Stimulated activated CD4-positive, alpha-beta T cell treated with anti-CD3 and anti-CD28 coated beads, Interleukin-1b, Interleukin-23, amount 100 ng/mL, for 24 hours (primary cell): Measurements from ENCODE around the gene HOXB4.

Experiments
- DNase-seq, 4 experiments: peaks; one replicate each; pipeline ENCODE4 v3.0.0-alpha.2; 2020; ENCODE audit warnings: low read depth in 4 of 4, low spot score in 1 of 4

The HOXB4 gene

GRCh38 chr17:48601539-48602425, 23.6 kb upstream of the HOXB4 start:
- DNase-seq: no peak

- no peak for DNase-seq
These were observed 23.0 kb upstream of the HOXB4 start for GRCh38 chr17:48601207-48601538.

- DNase-seq: no peak
These were observed 22.3 kb upstream of the HOXB4 start for GRCh38 chr17:48600244-48601098.

GRCh38 chr17:48599354-48599753, 21.2 kb upstream of the HOXB4 start:
- DNase-seq: no peak

GRCh38 chr17:48598736-48599135, 20.6 kb upstream of the HOXB4 start:
- DNase-seq: no peak

- DNase-seq: no peak
These were observed 19.9 kb upstream of the HOXB4 start for GRCh38 chr17:48597778-48598631.

- DNase-seq: no peak
These were observed 19.3 kb upstream of the HOXB4 start for GRCh38 chr17:48597528-48597777.

GRCh38 chr17:48596735-48597527, 18.8 kb upstream of the HOXB4 start:
- DNase-seq: no peak

GRCh38 chr17:48596000-48596734, 18.0 kb upstream of the HOXB4 start:
- DNase-seq: no peak

GRCh38 chr17:48595278-48595999, 17.3 kb upstream of the HOXB4 start:
- DNase-seq: no peak

GRCh38 chr17:48594538-48595277, 16.6 kb upstream of the HOXB4 start:
- DNase-seq: no peak

- peak; percentile 62 to 74 (median 66) for DNase-seq
These were observed 15.8 kb upstream of the HOXB4 start for GRCh38 chr17:48593840-48594537.

- no peak for DNase-seq
These were observed 15.1 kb upstream of the HOXB4 start, which contains the start of gene HOXB5 for GRCh38 chr17:48593126-48593829. TSS of gene HOXB5 (minus strand) at chr17:48593779. CDS start at chr17:48593682, 97 bp downstream.

GRCh38 chr17:48592577-48592976, 14.4 kb upstream of the HOXB4 start:
- no peak for DNase-seq

GRCh38 chr17:48592057-48592514, 13.9 kb upstream of the HOXB4 start:
- no peak for DNase-seq

GRCh38 chr17:48591255-48592056, 13.3 kb upstream of the HOXB4 start:
- no peak for DNase-seq
